Measurements from ENCODE around the gene RNF26. TPM values are rescaled to one million over a fixed set of nuclear protein-coding genes. Genes with fewer than 3 reads are reported as not detected.
A peak's percentile ranks its signal among the peaks of the same experiment; 100 is the strongest.

RNF26 gene
- total and polyA plus RNA-seq, 10 of the 15 experiments (the other 5 are each of a cell fraction or from before 2014, with no cell fraction given) = 2.8 to 54.5 (median 17.7) TPM

DNA sequence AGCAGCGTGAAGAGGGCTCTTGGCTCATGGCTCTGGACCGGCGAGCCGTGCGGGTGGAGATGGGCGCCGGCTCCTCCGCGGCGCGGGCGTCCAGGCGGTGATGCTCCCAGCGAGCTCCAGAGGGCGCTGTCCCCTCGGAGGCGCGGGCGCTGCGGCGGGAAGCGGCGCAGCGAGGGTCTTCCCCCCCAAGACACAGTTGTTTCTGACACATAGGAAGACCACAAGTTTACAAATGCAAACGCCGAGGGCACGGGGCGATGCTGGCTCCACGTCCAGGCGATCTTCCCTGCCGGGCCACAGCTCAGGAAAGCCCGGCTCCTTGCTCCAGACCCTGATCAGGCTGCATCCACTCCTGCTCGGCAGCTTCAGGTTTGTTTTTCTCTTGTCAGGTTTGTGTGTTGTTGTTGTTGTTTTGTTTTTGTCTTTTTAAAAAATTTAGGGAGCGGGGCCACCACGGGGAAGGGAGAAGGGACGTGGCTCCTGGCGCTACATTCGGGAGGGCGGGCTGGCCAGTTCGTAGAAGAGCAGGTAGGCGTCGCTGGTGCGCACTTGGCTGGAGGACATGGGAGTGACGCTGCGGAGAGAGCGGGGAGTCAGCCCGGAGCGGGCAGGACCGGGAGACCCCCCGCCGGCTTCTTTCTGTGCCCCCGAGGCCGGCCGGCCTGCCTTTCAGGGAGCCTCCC lies 22.2 kb downstream of the RNF26 start (continued):
- TF ChIP-seq, protein P1, sequence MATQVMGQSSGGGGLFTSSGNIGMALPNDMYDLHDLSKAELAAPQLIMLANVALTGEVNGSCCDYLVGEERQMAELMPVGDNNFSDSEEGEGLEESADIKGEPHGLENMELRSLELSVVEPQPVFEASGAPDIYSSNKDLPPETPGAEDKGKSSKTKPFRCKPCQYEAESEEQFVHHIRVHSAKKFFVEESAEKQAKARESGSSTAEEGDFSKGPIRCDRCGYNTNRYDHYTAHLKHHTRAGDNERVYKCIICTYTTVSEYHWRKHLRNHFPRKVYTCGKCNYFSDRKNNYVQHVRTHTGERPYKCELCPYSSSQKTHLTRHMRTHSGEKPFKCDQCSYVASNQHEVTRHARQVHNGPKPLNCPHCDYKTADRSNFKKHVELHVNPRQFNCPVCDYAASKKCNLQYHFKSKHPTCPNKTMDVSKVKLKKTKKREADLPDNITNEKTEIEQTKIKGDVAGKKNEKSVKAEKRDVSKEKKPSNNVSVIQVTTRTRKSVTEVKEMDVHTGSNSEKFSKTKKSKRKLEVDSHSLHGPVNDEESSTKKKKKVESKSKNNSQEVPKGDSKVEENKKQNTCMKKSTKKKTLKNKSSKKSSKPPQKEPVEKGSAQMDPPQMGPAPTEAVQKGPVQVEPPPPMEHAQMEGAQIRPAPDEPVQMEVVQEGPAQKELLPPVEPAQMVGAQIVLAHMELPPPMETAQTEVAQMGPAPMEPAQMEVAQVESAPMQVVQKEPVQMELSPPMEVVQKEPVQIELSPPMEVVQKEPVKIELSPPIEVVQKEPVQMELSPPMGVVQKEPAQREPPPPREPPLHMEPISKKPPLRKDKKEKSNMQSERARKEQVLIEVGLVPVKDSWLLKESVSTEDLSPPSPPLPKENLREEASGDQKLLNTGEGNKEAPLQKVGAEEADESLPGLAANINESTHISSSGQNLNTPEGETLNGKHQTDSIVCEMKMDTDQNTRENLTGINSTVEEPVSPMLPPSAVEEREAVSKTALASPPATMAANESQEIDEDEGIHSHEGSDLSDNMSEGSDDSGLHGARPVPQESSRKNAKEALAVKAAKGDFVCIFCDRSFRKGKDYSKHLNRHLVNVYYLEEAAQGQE (IDR thresholded peaks at IDR 0.05; ENCODE audit: low read depth, low read length) = no peak
- TF ChIP-seq ZNF217 (IDR thresholded peaks at IDR 0.05) = no peak
- TF ChIP-seq TAF1 (IDR thresholded peaks at IDR 0.05; ENCODE audit: borderline replicate concordance, low read depth, low read length) = no peak
- TF ChIP-seq HCFC1 (IDR thresholded peaks at IDR 0.05; ENCODE audit: low read length) = no peak
- TF ChIP-seq, protein P2, sequence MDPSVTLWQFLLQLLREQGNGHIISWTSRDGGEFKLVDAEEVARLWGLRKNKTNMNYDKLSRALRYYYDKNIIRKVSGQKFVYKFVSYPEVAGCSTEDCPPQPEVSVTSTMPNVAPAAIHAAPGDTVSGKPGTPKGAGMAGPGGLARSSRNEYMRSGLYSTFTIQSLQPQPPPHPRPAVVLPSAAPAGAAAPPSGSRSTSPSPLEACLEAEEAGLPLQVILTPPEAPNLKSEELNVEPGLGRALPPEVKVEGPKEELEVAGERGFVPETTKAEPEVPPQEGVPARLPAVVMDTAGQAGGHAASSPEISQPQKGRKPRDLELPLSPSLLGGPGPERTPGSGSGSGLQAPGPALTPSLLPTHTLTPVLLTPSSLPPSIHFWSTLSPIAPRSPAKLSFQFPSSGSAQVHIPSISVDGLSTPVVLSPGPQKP (IDR thresholded peaks at IDR 0.05; ENCODE audit: low read depth, low read length) = no peak
- TF ChIP-seq, protein P3, sequence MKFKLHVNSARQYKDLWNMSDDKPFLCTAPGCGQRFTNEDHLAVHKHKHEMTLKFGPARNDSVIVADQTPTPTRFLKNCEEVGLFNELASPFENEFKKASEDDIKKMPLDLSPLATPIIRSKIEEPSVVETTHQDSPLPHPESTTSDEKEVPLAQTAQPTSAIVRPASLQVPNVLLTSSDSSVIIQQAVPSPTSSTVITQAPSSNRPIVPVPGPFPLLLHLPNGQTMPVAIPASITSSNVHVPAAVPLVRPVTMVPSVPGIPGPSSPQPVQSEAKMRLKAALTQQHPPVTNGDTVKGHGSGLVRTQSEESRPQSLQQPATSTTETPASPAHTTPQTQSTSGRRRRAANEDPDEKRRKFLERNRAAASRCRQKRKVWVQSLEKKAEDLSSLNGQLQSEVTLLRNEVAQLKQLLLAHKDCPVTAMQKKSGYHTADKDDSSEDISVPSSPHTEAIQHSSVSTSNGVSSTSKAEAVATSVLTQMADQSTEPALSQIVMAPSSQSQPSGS (IDR thresholded peaks at IDR 0.05; ENCODE audit: low read length) = no peak
- no peak for TF ChIP-seq BRCA1 (IDR thresholded peaks at IDR 0.05; ENCODE audit: low read depth, low read length)
- peak; percentile 41 for TF ChIP-seq YY1 (IDR thresholded peaks at IDR 0.05; ENCODE audit: low read depth, low read length)
- TF ChIP-seq ZZZ3 (IDR thresholded peaks at IDR 0.05; ENCODE audit: control insufficient read depth, insufficient read length, low read depth) = no peak
- TF ChIP-seq, protein P4, sequence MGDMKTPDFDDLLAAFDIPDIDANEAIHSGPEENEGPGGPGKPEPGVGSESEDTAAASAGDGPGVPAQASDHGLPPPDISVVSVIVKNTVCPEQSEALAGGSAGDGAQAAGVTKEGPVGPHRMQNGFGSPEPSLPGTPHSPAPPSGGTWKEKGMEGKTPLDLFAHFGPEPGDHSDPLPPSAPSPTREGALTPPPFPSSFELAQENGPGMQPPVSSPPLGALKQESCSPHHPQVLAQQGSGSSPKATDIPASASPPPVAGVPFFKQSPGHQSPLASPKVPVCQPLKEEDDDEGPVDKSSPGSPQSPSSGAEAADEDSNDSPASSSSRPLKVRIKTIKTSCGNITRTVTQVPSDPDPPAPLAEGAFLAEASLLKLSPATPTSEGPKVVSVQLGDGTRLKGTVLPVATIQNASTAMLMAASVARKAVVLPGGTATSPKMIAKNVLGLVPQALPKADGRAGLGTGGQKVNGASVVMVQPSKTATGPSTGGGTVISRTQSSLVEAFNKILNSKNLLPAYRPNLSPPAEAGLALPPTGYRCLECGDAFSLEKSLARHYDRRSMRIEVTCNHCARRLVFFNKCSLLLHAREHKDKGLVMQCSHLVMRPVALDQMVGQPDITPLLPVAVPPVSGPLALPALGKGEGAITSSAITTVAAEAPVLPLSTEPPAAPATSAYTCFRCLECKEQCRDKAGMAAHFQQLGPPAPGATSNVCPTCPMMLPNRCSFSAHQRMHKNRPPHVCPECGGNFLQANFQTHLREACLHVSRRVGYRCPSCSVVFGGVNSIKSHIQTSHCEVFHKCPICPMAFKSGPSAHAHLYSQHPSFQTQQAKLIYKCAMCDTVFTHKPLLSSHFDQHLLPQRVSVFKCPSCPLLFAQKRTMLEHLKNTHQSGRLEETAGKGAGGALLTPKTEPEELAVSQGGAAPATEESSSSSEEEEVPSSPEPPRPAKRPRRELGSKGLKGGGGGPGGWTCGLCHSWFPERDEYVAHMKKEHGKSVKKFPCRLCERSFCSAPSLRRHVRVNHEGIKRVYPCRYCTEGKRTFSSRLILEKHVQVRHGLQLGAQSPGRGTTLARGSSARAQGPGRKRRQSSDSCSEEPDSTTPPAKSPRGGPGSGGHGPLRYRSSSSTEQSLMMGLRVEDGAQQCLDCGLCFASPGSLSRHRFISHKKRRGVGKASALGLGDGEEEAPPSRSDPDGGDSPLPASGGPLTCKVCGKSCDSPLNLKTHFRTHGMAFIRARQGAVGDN (IDR thresholded peaks at IDR 0.05) = no peak
- TF ChIP-seq CREM (IDR thresholded peaks at IDR 0.05; ENCODE audit: low read depth) = no peak; the same call in none of the 2 replicates
- TF ChIP-seq EZH2 (IDR thresholded peaks at IDR 0.05; ENCODE audit: borderline replicate concordance, control insufficient read depth, low read depth, low read length) = no peak
- TF ChIP-seq, protein P5, sequence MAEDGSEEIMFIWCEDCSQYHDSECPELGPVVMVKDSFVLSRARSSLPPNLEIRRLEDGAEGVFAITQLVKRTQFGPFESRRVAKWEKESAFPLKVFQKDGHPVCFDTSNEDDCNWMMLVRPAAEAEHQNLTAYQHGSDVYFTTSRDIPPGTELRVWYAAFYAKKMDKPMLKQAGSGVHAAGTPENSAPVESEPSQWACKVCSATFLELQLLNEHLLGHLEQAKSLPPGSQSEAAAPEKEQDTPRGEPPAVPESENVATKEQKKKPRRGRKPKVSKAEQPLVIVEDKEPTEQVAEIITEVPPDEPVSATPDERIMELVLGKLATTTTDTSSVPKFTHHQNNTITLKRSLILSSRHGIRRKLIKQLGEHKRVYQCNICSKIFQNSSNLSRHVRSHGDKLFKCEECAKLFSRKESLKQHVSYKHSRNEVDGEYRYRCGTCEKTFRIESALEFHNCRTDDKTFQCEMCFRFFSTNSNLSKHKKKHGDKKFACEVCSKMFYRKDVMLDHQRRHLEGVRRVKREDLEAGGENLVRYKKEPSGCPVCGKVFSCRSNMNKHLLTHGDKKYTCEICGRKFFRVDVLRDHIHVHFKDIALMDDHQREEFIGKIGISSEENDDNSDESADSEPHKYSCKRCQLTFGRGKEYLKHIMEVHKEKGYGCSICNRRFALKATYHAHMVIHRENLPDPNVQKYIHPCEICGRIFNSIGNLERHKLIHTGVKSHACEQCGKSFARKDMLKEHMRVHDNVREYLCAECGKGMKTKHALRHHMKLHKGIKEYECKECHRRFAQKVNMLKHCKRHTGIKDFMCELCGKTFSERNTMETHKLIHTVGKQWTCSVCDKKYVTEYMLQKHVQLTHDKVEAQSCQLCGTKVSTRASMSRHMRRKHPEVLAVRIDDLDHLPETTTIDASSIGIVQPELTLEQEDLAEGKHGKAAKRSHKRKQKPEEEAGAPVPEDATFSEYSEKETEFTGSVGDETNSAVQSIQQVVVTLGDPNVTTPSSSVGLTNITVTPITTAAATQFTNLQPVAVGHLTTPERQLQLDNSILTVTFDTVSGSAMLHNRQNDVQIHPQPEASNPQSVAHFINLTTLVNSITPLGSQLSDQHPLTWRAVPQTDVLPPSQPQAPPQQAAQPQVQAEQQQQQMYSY (CRISPR knock-in tag; IDR thresholded peaks at IDR 0.05) = no peak
- TF ChIP-seq SMAD1 (IDR thresholded peaks at IDR 0.05; ENCODE audit: low read depth, partially characterized antibody) = no peak
- TF ChIP-seq HDAC2 (IDR thresholded peaks at IDR 0.05) = no peak
- peak; percentile 89; the same call in 1 of the 2 replicates for TF ChIP-seq RB1 (IDR thresholded peaks at IDR 0.05; ENCODE audit: borderline replicate concordance)
